Fibroblast of pulmonary artery (primary cell): ENCODE measurements around the gene SLC4A1AP.
A peak's percentile ranks its signal among the peaks of the same experiment; 100 is the strongest.

Experiments used
- DNase-seq: peaks from one replicate; pipeline ENCODE4 v3.0.0-alpha.2; 2010; ENCODE audit warnings: low read depth
- H3K4me3 ChIP-seq: replicated peaks from 2 replicates; pipeline ENCODE4 v1.5.1; 2011; ENCODE audit warnings: low read depth, mild to moderate bottlenecking, control low read depth, low read length, moderate library complexity
- CTCF ChIP-seq: IDR thresholded peaks from 2 replicates; pipeline ENCODE4 v1.5.1; 2011; ENCODE audit warnings: mild to moderate bottlenecking, control low read depth, low read length, inconsistent platforms; ENCODE audit errors: missing control alignments

Gene SLC4A1AP

GRCh38 chr2:27736031-27736889 is 72.6 kb downstream of the SLC4A1AP start:
- DNase-seq: no peak
- H3K4me3 ChIP-seq: no peak overlapping the region
- TF ChIP-seq CTCF: no peak

- DNase-seq: no peak
- no peak overlapping the region for H3K4me3 ChIP-seq
- TF ChIP-seq CTCF: no peak
Measured at GRCh38 chr2:27736890-27737204, 73.2 kb downstream of the SLC4A1AP start.

- TF ChIP-seq CTCF: peak; percentile 30
- DNase-seq: peak; percentile 98
- H3K4me3 ChIP-seq: no peak overlapping the region
Measured at GRCh38 chr2:27737676-27738348, 74.1 kb downstream of the SLC4A1AP start.

- H3K4me3 ChIP-seq: no peak overlapping the region
- TF ChIP-seq CTCF: no peak
- no peak for DNase-seq
Measured at GRCh38 chr2:27738349-27739057, 74.8 kb downstream of the SLC4A1AP start.

- H3K4me3 ChIP-seq: no peak overlapping the region
- DNase-seq: no peak
- TF ChIP-seq CTCF: no peak
Measured at GRCh38 chr2:27739058-27739373, 75.3 kb downstream of the SLC4A1AP start.

GRCh38 chr2:27741673-27742072 is 78.0 kb downstream of the SLC4A1AP start:
- no peak for DNase-seq
- H3K4me3 ChIP-seq: no peak overlapping the region
- no peak for TF ChIP-seq CTCF
